ENCODE data around the gene RNF38. TPM values are rescaled to one million over a fixed set of nuclear protein-coding genes. Genes with fewer than 3 reads are reported as not detected.
A peak's percentile ranks its signal among the peaks of the same experiment; 100 is the strongest.

The RNF38 gene
- total and polyA plus RNA-seq, 10 donors: 9.5 to 67.1 (median 46.4) TPM

DNA sequence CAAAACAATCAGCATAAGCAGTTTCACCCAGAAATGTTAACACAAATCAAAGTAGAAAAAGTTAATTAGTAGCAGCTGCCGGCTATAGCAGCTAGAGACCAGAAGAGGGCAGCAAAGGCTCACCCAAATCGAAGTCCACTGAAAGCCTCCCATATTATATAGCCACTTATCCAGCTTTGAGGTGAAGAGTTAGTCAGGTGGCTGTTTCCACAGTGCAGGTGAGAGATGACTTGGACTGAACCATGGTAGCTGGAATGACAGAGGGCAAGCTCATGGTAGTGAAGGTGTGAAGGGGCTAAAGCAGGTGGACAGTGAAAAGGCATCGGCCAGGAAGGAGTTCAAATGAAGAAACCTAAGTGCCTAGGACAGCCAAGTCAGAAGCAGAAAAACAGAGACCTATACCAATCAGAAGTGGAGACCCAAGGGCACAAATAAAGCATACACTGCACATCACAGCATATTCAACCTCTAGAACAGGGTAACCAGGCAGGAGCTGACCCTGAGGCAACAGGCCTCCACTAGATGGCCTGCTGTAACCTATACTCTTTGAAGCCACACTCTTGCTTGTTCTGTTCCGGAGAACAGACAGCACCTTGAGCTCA lies 7.2 kb upstream of the RNF38 start:
- intact Hi-C loops (cut with DNase I; ENCODE audit: low total_unique reads): loop anchor here (5.0 to 10.0 kb wide), 2 partner anchors 50 to 78 kb away; no protein-coding TSS in a partner anchor
- H3K27me3 ChIP-seq (replicated peaks in 1 of 7): no peaks in the 10 kb centered on the region
- DNase-seq: no peak
- peaks cover 0 to 24% (median 7%) of the 10 kb centered on the region in 6 donors for H3K4me1 ChIP-seq
- H3K27ac ChIP-seq: peak overlapping the region in 3 of 8 donors; percentile 1 to 46 (median 16)
- TF ChIP-seq, protein P1, sequence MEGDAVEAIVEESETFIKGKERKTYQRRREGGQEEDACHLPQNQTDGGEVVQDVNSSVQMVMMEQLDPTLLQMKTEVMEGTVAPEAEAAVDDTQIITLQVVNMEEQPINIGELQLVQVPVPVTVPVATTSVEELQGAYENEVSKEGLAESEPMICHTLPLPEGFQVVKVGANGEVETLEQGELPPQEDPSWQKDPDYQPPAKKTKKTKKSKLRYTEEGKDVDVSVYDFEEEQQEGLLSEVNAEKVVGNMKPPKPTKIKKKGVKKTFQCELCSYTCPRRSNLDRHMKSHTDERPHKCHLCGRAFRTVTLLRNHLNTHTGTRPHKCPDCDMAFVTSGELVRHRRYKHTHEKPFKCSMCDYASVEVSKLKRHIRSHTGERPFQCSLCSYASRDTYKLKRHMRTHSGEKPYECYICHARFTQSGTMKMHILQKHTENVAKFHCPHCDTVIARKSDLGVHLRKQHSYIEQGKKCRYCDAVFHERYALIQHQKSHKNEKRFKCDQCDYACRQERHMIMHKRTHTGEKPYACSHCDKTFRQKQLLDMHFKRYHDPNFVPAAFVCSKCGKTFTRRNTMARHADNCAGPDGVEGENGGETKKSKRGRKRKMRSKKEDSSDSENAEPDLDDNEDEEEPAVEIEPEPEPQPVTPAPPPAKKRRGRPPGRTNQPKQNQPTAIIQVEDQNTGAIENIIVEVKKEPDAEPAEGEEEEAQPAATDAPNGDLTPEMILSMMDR (IDR thresholded peaks at IDR 0.05 in 8 of 11, conservative IDR thresholded peaks at IDR 0.05 in 3 of 11): peak; percentile 64 to 94 (median 90)
- no peak for TF ChIP-seq POLR2A (IDR thresholded peaks at IDR 0.05)
- WGBS, 5 donors: 29 to 40% (median 37%) methylated on average over 4 of the region's 4 CpGs
- H3K9me3 ChIP-seq: no peaks in the 10 kb centered on the region
- H3K4me3 ChIP-seq: no peak overlapping the region
- peaks cover 0 to 7% (median 0%) of the 10 kb centered on the region in 6 donors for H3K36me3 ChIP-seq

GRCh38 chr9:36402536-36402935 lies 2.5 kb upstream of the RNF38 start:
- no peak for TF ChIP-seq POLR2AphosphoS5 (IDR thresholded peaks at IDR 0.05)
- TF ChIP-seq POLR2A (IDR thresholded peaks at IDR 0.05): no peak
- TF ChIP-seq, protein P1 (IDR thresholded peaks at IDR 0.05 in 8 of 11, conservative IDR thresholded peaks at IDR 0.05 in 3 of 11): no peak
- Histone ChIP-seq H3K27me3 (replicated peaks in 1 of 7) (no peaks in the 10 kb centered on the region), H3K9me3 (no peaks in the 10 kb centered on the region), H3K4me1 (peaks cover 8 to 55% (median 37%) of the 10 kb centered on the region in 6 donors), H3K4me3 (no peak overlapping the region), H3K27ac (no peak overlapping the region), H3K36me3 (no peaks in the 10 kb centered on the region)
- intact Hi-C loops (cut with DNase I; ENCODE audit: low total_unique reads): loop anchor here (10.0 kb wide), 1 partner anchor 82 kb away; no protein-coding TSS in a partner anchor
- 66 to 91% (median 70%) methylated on average over 3 of the region's 3 CpGs for whole genome bisulfite sequencing, 5 donors
- no peak for DNase-seq

- TF ChIP-seq POLR2AphosphoS5 (IDR thresholded peaks at IDR 0.05) (no peak), POLR2A (IDR thresholded peaks at IDR 0.05) (no peak)
- TF ChIP-seq, protein P1 (IDR thresholded peaks at IDR 0.05 in 8 of 11, conservative IDR thresholded peaks at IDR 0.05 in 3 of 11): no peak
- intact Hi-C loops (cut with DNase I; ENCODE audit: low total_unique reads): loop anchor here (10.0 kb wide), 1 partner anchor 83 kb away; no protein-coding TSS in a partner anchor
- Histone ChIP-seq H3K27me3 (replicated peaks in 1 of 7) (no peaks in the 10 kb centered on the region), H3K4me1 (peaks cover 8 to 55% (median 39%) of the 10 kb centered on the region in 6 donors), H3K9me3 (no peaks in the 10 kb centered on the region), H3K4me3 (peak overlapping the region in 1 of 8 donors; percentile 91), H3K36me3 (no peaks in the 10 kb centered on the region), H3K27ac (peak overlapping the region in 6 of 8 donors; percentile 94 to 100 (median 99))
- no peak for DNase-seq
- 91 to 93% (median 91%) methylated on average over 3 of the region's 3 CpGs for WGBS, 5 donors
Measured at GRCh38 chr9:36401897-36402480, 1.9 kb upstream of the RNF38 start.

DNA sequence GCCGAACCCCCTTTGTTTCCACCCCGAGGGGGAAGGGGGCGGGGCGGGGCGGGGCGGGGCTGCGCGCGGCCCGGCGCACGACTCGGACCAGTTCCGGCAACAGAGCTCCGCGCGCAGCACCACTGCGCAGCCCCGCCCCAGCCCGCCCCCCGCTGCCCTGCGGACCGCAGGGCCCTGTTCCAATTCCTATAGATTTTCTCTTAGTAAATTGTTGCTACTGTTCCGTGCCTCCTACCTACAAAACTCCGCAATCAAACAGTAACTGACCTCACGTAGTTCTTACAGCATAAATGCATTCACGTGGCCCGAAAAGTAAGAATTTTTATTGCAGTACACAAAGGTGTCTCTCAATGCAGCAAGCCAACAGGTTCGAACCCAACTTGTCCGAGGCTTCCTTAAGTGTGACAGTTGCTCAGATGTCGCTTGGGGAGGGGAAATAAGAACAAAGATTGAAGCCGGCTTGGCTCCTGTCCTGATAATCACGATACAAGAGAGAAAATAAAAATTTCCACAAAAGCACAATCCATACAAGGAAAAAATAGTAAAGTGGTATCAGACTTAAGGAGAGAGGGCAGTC lies 1.2 kb upstream of the RNF38 start:
- H3K4me1 ChIP-seq: peaks cover 8 to 55% (median 37%) of the 10 kb centered on the region in 6 donors
- no peaks in the 10 kb centered on the region for H3K27me3 ChIP-seq (replicated peaks in 1 of 7)
- H3K4me3 ChIP-seq: peak overlapping the region; percentile 52 to 95 (median 78)
- WGBS, 5 donors: 1 to 2% (median 2%) methylated on average over 23 to 33 of the region's 33 CpGs
- TF ChIP-seq POLR2A (IDR thresholded peaks at IDR 0.05) (no peak), POLR2AphosphoS5 (IDR thresholded peaks at IDR 0.05) (no peak)
- TF ChIP-seq, protein P1 (IDR thresholded peaks at IDR 0.05 in 8 of 11, conservative IDR thresholded peaks at IDR 0.05 in 3 of 11): peak in 2 of 11 experiments; percentile 8 to 13
- no peaks in the 10 kb centered on the region for H3K9me3 ChIP-seq
- DNase-seq: no peak
- intact Hi-C loops (cut with DNase I; ENCODE audit: low total_unique reads): loop anchor here (10.0 kb wide), 1 partner anchor 84 kb away; no protein-coding TSS in a partner anchor
- peak overlapping the region; percentile 93 to 100 (median 98) for H3K27ac ChIP-seq
- peaks cover 0 to 5% (median 0%) of the 10 kb centered on the region in 6 donors for H3K36me3 ChIP-seq

All from spleen (tissue), 11 donors.